Keratinocyte (primary cell): ENCODE results near the gene CYP26A1. TPM values are rescaled to one million over a fixed set of nuclear protein-coding genes. Genes with fewer than 3 reads are reported as not detected.
A peak's percentile ranks its signal among the peaks of the same experiment; 100 is the strongest.

Experiments
- DNase-seq: peaks from one replicate; pipeline ENCODE4 v3.0.0-alpha.2; 2011; ENCODE audit warnings: low read depth, missing footprints, low spot score
- FAIRE-seq: peaks from 2 replicates; lab custom pipeline; 2011; peaks lifted over from hg19 to GRCh38; lab: Jason Lieb, UNC
- H2AFZ ChIP-seq: 2 replicates; pipeline ENCODE4 v1.6.0; 2012; ENCODE audit warnings: low read length, control low read depth, inconsistent platforms; ENCODE audit not compliant: control insufficient read depth
- H3K27ac ChIP-seq: 2 replicates; pipeline ENCODE4 v1.5.1; 2011; ENCODE audit warnings: low read length; ENCODE audit not compliant: control insufficient read depth, insufficient read depth
- H3K27me3 ChIP-seq: 3 replicates; pipeline ENCODE4 v1.6.0; 2011; ENCODE audit warnings: low read length; ENCODE audit not compliant: control insufficient read depth, insufficient read depth; ENCODE audit errors: extremely low read depth
- H3K36me3 ChIP-seq, 2 experiments: 2 replicates in 1 of 2; 3 replicates in 1 of 2; pipeline ENCODE4 v1.5.1; 2011; ENCODE audit warnings: low read length in 2 of 2, mild to moderate bottlenecking in 1 of 2; ENCODE audit not compliant: control insufficient read depth in 2 of 2, insufficient read depth in 2 of 2; ENCODE audit errors: extremely low read depth in 1 of 2
- H3K4me1 ChIP-seq: 3 replicates; pipeline ENCODE4 v1.5.1; 2011; ENCODE audit warnings: low read length; ENCODE audit not compliant: control insufficient read depth, insufficient read depth; ENCODE audit errors: extremely low read depth
- H3K4me2 ChIP-seq: 3 replicates; pipeline ENCODE4 v1.6.0; 2011; ENCODE audit warnings: low read depth, low read length; ENCODE audit not compliant: control insufficient read depth, insufficient read depth; ENCODE audit errors: extremely low read depth
- H3K4me3 ChIP-seq, 3 experiments: fragments of 200-600 bp in 1 of 3; sonication (generic) in 1 of 3; 2 replicates in 2 of 3; 3 replicates in 1 of 3; pipeline ENCODE4 v1.5.1; 2011 to 2016; ENCODE audit warnings: low read length in 3 of 3, mild to moderate bottlenecking in 3 of 3, control low read depth in 2 of 3, inconsistent platforms in 1 of 3, low read depth in 1 of 3, mixed read lengths in 1 of 3, mixed run types in 1 of 3, moderate library complexity in 1 of 3; ENCODE audit not compliant: control insufficient read depth in 2 of 3, insufficient read depth in 2 of 3; ENCODE audit errors: extremely low read depth in 1 of 3
- H3K79me2 ChIP-seq: 2 replicates; pipeline ENCODE4 v1.6.0; 2012; ENCODE audit warnings: low read length; ENCODE audit not compliant: control insufficient read depth, insufficient read depth
- H3K9ac ChIP-seq: 3 replicates; pipeline ENCODE4 v1.6.0; 2011; ENCODE audit warnings: low read length; ENCODE audit not compliant: control insufficient read depth, insufficient read depth; ENCODE audit errors: extremely low read depth
- H3K9me1 ChIP-seq: 3 replicates; pipeline ENCODE4 v1.6.0; 2011; ENCODE audit warnings: low read length; ENCODE audit not compliant: control insufficient read depth, insufficient read depth; ENCODE audit errors: extremely low read depth
- H3K9me3 ChIP-seq: 2 replicates; pipeline ENCODE4 v1.5.1; 2012; ENCODE audit warnings: low read depth, low read length; ENCODE audit not compliant: control insufficient read depth
- H4K20me1 ChIP-seq: 3 replicates; pipeline ENCODE4 v1.6.0; 2011; ENCODE audit warnings: low read length; ENCODE audit not compliant: control insufficient read depth, insufficient read depth; ENCODE audit errors: extremely low read depth
- EZH2 ChIP-seq: IDR thresholded peaks from one replicate; pipeline ENCODE4 v1.6.1; 2012; ENCODE audit warnings: inconsistent platforms, mild to moderate bottlenecking, low read length, moderate library complexity
- dilution Hi-C: fragments of 300-500 bp; cut with MboI; formaldehyde crosslinking; loops from one replicate; pipeline ENCODE4 v1.7.0; 2020; ENCODE audit warnings: low sequenced_read_pairs; ENCODE audit not compliant: extremely low pct_ligation_motif_present
- polyA plus RNA-seq, 5 experiments: library from polyadenylated mRNA; depleted of rRNA in 3 of 5; stranded (reverse) in 3 of 5; stranded (forward) in 1 of 5; unstranded in 1 of 5; fragments of >200 nt; gene quantifications; 1 replicate in 1 of 5; 2 replicates in 3 of 5; 3 replicates in 1 of 5; pipeline versions ENCODE4 v1.2.1 to v1.2.3, GENCODE V29; 2011 to 2012; ENCODE audit warnings: missing spikeins in 2 of 5, low read depth in 1 of 5, low replicate concordance in 1 of 5
- TF ChIP-seq, protein P1 (sequence below), 3 experiments: IDR thresholded peaks in 1 of 3; conservative IDR thresholded peaks in 1 of 3; optimal IDR thresholded peaks in 1 of 3; 2 replicates in 2 of 3; 3 replicates in 1 of 3; pipeline versions ENCODE3 to v1.5.1; 2011; ENCODE audit warnings: low read length in 3 of 3, mild to moderate bottlenecking in 3 of 3, moderate library complexity in 2 of 3, control low read depth in 1 of 3, inconsistent platforms in 1 of 3; ENCODE audit not compliant: insufficient read depth in 2 of 3; ENCODE audit errors: extremely low read depth in 1 of 3

Gene CYP26A1
- polyA plus RNA-seq, 1 donor (not counting 4 experiments of a cell fraction or from before 2014, with no cell fraction given): not detected

GRCh38 chr10:93070378-93071176 lies 3.1 kb upstream of the CYP26A1 start:
- H3K9me1 ChIP-seq: no peaks in the 10 kb centered on the region
- H4K20me1 ChIP-seq: peaks cover 6% of the 10 kb centered on the region
- dilution Hi-C loops: no loop called here
- H3K4me3 ChIP-seq: no peak overlapping the region
- peak; percentile 7 for TF ChIP-seq EZH2
- TF ChIP-seq, protein P1, sequence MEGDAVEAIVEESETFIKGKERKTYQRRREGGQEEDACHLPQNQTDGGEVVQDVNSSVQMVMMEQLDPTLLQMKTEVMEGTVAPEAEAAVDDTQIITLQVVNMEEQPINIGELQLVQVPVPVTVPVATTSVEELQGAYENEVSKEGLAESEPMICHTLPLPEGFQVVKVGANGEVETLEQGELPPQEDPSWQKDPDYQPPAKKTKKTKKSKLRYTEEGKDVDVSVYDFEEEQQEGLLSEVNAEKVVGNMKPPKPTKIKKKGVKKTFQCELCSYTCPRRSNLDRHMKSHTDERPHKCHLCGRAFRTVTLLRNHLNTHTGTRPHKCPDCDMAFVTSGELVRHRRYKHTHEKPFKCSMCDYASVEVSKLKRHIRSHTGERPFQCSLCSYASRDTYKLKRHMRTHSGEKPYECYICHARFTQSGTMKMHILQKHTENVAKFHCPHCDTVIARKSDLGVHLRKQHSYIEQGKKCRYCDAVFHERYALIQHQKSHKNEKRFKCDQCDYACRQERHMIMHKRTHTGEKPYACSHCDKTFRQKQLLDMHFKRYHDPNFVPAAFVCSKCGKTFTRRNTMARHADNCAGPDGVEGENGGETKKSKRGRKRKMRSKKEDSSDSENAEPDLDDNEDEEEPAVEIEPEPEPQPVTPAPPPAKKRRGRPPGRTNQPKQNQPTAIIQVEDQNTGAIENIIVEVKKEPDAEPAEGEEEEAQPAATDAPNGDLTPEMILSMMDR (optimal IDR thresholded peaks at IDR 0.05 in 1 of 3, IDR thresholded peaks at IDR 0.05 in 1 of 3, conservative IDR thresholded peaks at IDR 0.05 in 1 of 3; ENCODE audit: extremely low read depth in 1 of 3, insufficient read depth in 2 of 3, low read length in 3 of 3): no peak
- H3K27me3 ChIP-seq: peaks cover 98% of the 10 kb centered on the region
- H3K9ac ChIP-seq: no peak overlapping the region
- no peak overlapping the region for H3K4me2 ChIP-seq
- H3K36me3 ChIP-seq: no peaks in the 10 kb centered on the region
- no peak for FAIRE-seq
- DNase-seq: no peak
- no peaks in the 10 kb centered on the region for H3K9me3 ChIP-seq
- no peaks in the 10 kb centered on the region for H3K4me1 ChIP-seq
- no peak overlapping the region for H3K27ac ChIP-seq
- H2AFZ ChIP-seq: no peak overlapping the region
- H3K79me2 ChIP-seq: no peaks in the 10 kb centered on the region

DNA sequence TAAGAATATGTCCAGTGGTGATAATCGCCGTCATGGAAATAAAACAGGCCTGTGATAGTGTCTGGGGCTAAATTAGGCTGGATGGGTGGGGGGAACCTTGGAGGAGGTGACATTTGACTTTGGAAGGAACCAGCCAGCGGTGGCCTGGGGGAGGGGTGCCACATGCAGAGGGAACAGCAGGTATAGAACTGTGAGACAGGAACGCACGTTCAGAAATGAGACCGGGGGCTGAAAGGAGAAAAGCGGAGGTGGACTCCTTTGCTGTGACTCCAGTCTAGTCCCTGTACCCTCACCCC lies 2.6 kb upstream of the CYP26A1 start:
- Histone ChIP-seq H3K27ac (no peak overlapping the region), H3K4me3 (no peak overlapping the region), H3K4me2 (no peak overlapping the region), H3K9ac (no peak overlapping the region), H3K79me2 (no peaks in the 10 kb centered on the region), H3K27me3 (peaks cover 98% of the 10 kb centered on the region), H4K20me1 (peaks cover 6% of the 10 kb centered on the region), H3K9me1 (no peaks in the 10 kb centered on the region), H3K4me1 (no peaks in the 10 kb centered on the region), H3K9me3 (no peaks in the 10 kb centered on the region), H3K36me3 (no peaks in the 10 kb centered on the region), H2AFZ (no peak overlapping the region)
- no peak for FAIRE-seq
- dilution Hi-C loops: no loop called here
- TF ChIP-seq EZH2: no peak
- TF ChIP-seq, protein P1 (optimal IDR thresholded peaks at IDR 0.05 in 1 of 3, IDR thresholded peaks at IDR 0.05 in 1 of 3, conservative IDR thresholded peaks at IDR 0.05 in 1 of 3; ENCODE audit: extremely low read depth in 1 of 3, insufficient read depth in 2 of 3, low read length in 3 of 3): no peak
- no peak for DNase-seq
